GM12878 (cell line): ENCODE measurements around the gene RPL9. TPM values are rescaled to one million over a fixed set of nuclear protein-coding genes. Genes with fewer than 3 reads are reported as not detected.

Experiments used
- ATAC-seq: fragments of 200-7000 bp; cut with Tn5 transposase; 3 replicates; pipeline ENCODE4 v1.9.1; 2020; ENCODE audit warnings: mild to moderate bottlenecking, moderate library complexity
- BruUV-seq: library from RNA; stranded (reverse); fragments of 400-500 nt; replicated peaks from 2 replicates; lab custom pipeline; 2021; lab: Mats Ljungman, UMichigan
- CTCF ChIA-PET: fragments of 300-600 bp; sonication (Branson Sonifier 250); formaldehyde crosslinking; extraction: SDS; loops from one replicate; lab custom pipeline; 2021; ENCODE audit warnings: inconsistent platforms; lab: Yijun Ruan, JAX
- POLR2A ChIA-PET: fragments of 350-600 bp; formaldehyde crosslinking; extraction: SDS; loops from one replicate; lab custom pipeline; 2021; ENCODE audit warnings: inconsistent platforms; lab: Charles Lee
- RAD21 ChIA-PET: fragments of 300-600 bp; sonication (Branson Sonifier 250); formaldehyde crosslinking; loops from one replicate; lab custom pipeline; 2023; ENCODE audit warnings: antibody characterized with exemption; ENCODE audit not compliant: unreplicated experiment; lab: Charles Lee
- SMC1A ChIA-PET: fragments of 300-600 bp; sonication (Branson Sonifier 250); formaldehyde crosslinking; loops from one replicate; lab custom pipeline; 2023; ENCODE audit not compliant: unreplicated experiment, uncharacterized antibody; lab: Charles Lee
- DNase-seq: peaks from one replicate; pipeline ENCODE4 v3.0.0-alpha.2; 2011; ENCODE audit warnings: low read depth, low spot score
- FAIRE-seq: peaks from 3 replicates; lab custom pipeline; 2011; peaks lifted over from hg19 to GRCh38; lab: Jason Lieb, UNC
- H2AFZ ChIP-seq: 2 replicates; pipeline ENCODE4 v1.6.0; 2011; ENCODE audit warnings: low read depth, low read length, control low read depth; ENCODE audit not compliant: control insufficient read depth
- H3K27ac ChIP-seq: 2 replicates; pipeline ENCODE4 v1.5.1; 2011; ENCODE audit warnings: control low read depth; ENCODE audit not compliant: control insufficient read depth, insufficient read depth
- H3K27me3 ChIP-seq, 2 experiments: replicated peaks in 1 of 2; 2 replicates each; pipeline versions ENCODE4 v1.6.0 to v1.6.1; 2011; ENCODE audit warnings: low read length in 1 of 2; ENCODE audit not compliant: control insufficient read depth in 2 of 2, insufficient read depth in 2 of 2
- H3K36me3 ChIP-seq, 2 experiments: 2 replicates each; pipeline ENCODE4 v1.5.1; 2011; ENCODE audit warnings: low read length in 1 of 2; ENCODE audit not compliant: control insufficient read depth in 2 of 2, insufficient read depth in 2 of 2
- H3K4me1 ChIP-seq: 2 replicates; pipeline ENCODE4 v1.6.1; 2011; ENCODE audit warnings: mild to moderate bottlenecking, low read length, moderate library complexity, mixed read lengths; ENCODE audit not compliant: control insufficient read depth, insufficient read depth
- H3K4me2 ChIP-seq: 2 replicates; pipeline ENCODE4 v1.6.0; 2011; ENCODE audit warnings: control low read depth; ENCODE audit not compliant: control insufficient read depth, insufficient read depth
- H3K4me3 ChIP-seq: fragments of 200-600 bp; sonication (generic); 2 replicates; pipeline ENCODE4 v1.5.1; 2016
- H3K79me2 ChIP-seq: 2 replicates; pipeline ENCODE4 v1.6.0; 2011; ENCODE audit warnings: low read length; ENCODE audit not compliant: control insufficient read depth, insufficient read depth
- H3K9ac ChIP-seq: 2 replicates; pipeline ENCODE4 v1.8.0; 2011; ENCODE audit warnings: low read length, control low read depth, mixed read lengths; ENCODE audit not compliant: control insufficient read depth, insufficient read depth
- H3K9me3 ChIP-seq: replicated peaks from 3 replicates; pipeline ENCODE4 v1.5.1; 2011; ENCODE audit warnings: mild to moderate bottlenecking, low read length; ENCODE audit not compliant: control insufficient read depth, insufficient read depth
- H4K20me1 ChIP-seq: 2 replicates; pipeline ENCODE4 v1.6.0; 2011; ENCODE audit not compliant: control insufficient read depth, insufficient read depth
- GABPA ChIP-seq: IDR thresholded peaks from 2 replicates; pipeline ENCODE4 v1.6.1; 2014; ENCODE audit warnings: antibody characterized with exemption, low read depth, mild to moderate bottlenecking, inconsistent platforms
- IKZF1 ChIP-seq: fragments of 450-650 bp; conservative IDR thresholded peaks from 2 replicates; pipeline ENCODE4 v1.6.1; 2017; ENCODE audit warnings: antibody characterized with exemption, mild to moderate bottlenecking
- JUND ChIP-seq: IDR thresholded peaks from 2 replicates; pipeline ENCODE4 v1.6.1; 2012; ENCODE audit warnings: low read depth, mild to moderate bottlenecking, low read length, improper control_type of control experiment, moderate library complexity
- MYC ChIP-seq: IDR thresholded peaks from 2 replicates; pipeline ENCODE4 v1.6.1; 2011; ENCODE audit warnings: mild to moderate bottlenecking, low read length, moderate library complexity, inconsistent platforms; ENCODE audit not compliant: insufficient read depth, insufficient replicate concordance, insufficient read length, severe bottlenecking
- NBN ChIP-seq: fragments of 450-650 bp; IDR thresholded peaks from 2 replicates; pipeline ENCODE4 v1.6.1; 2016
- NFIC ChIP-seq: IDR thresholded peaks from 2 replicates; pipeline ENCODE4 v1.6.1; 2012; ENCODE audit warnings: low read depth, mild to moderate bottlenecking, inconsistent platforms, low read length, moderate library complexity
- PAX8 ChIP-seq: fragments of 450-650 bp; IDR thresholded peaks from 2 replicates; pipeline ENCODE4 v1.6.1; 2017; ENCODE audit warnings: mild to moderate bottlenecking, moderate library complexity
- POLR2AphosphoS2 ChIP-seq: IDR thresholded peaks from 2 replicates; pipeline ENCODE4 v1.6.1; 2011; ENCODE audit warnings: low read depth, mild to moderate bottlenecking, low read length, improper control_type of control experiment, moderate library complexity
- SP1 ChIP-seq: IDR thresholded peaks from one replicate; pipeline ENCODE4 v1.6.1; 2011; ENCODE audit warnings: low read depth, low read length
- TARDBP ChIP-seq: IDR thresholded peaks from 2 replicates; pipeline ENCODE4 v1.6.1; 2016; ENCODE audit warnings: borderline replicate concordance
- TBL1XR1 ChIP-seq: IDR thresholded peaks from 2 replicates; pipeline ENCODE4 v1.6.1; 2012; ENCODE audit warnings: low read depth, low read length, improper control_type of control experiment
- TCF3 ChIP-seq: IDR thresholded peaks from 2 replicates; pipeline ENCODE4 v1.6.1; 2012; ENCODE audit warnings: low read depth, mild to moderate bottlenecking, low read length, borderline replicate concordance; ENCODE audit not compliant: insufficient read depth
- TCF7 ChIP-seq: IDR thresholded peaks from 2 replicates; pipeline ENCODE4 v1.6.1; 2014; ENCODE audit warnings: antibody characterized with exemption, borderline replicate concordance
- ZNF24 ChIP-seq: fragments of 450-650 bp; IDR thresholded peaks from 2 replicates; pipeline ENCODE4 v1.6.1; 2017; ENCODE audit warnings: antibody characterized with exemption, mild to moderate bottlenecking
- ZNF622 ChIP-seq: fragments of 450-650 bp; IDR thresholded peaks from 2 replicates; pipeline ENCODE4 v1.6.1; 2017; ENCODE audit warnings: mild to moderate bottlenecking, inconsistent platforms
- WGBS: methylation state at CpG from one replicate; pipeline ENCODE4 v1.1.6; 2016; ENCODE audit warnings: low lambda C conversion rate; ENCODE audit not compliant: insufficient replicate concordance, insufficient coverage; ENCODE audit errors: missing lambda C conversion rate; 5-methylcytosine and 5-hydroxymethylcytosine counted together
- in situ Hi-C: fragments of 300-500 bp; cut with MboI; formaldehyde crosslinking; loops from 9 replicates; pipeline ENCODE4 v1.14.3; 2018; ENCODE audit warnings: mixed read lengths
- intact Hi-C: fragments of 100-400 bp; cut with micrococcal nuclease; formaldehyde crosslinking; loops from one replicate; pipeline ENCODE4 v1.14.2; 2022; ENCODE audit not compliant: unreplicated experiment
- polyA plus RNA-seq, 11 experiments: library from polyadenylated mRNA; depleted of rRNA in 4 of 11; unstranded in 6 of 11; stranded (reverse) in 5 of 11; fragments of >200 nt; fragmentation: Nextera tagmentation in 4 of 11; fragmentation: Illumina TruSeq in 1 of 11; extraction: Ambion mirVana in 4 of 11; extraction: Trizol in 1 of 11; gene quantifications; 1 replicate in 1 of 11; 2 replicates in 10 of 11; pipeline versions ENCODE4 v1.2.1 to v1.2.3, GENCODE V29; 2011 to 2016; ENCODE audit warnings: inconsistent platforms in 2 of 11, missing spikeins in 2 of 11, low read depth in 1 of 11
- total RNA-seq, 4 experiments: library from RNA; depleted of rRNA in 3 of 4; stranded (reverse); fragments of >200 nt in 3 of 4; fragmentation: Illumina TruSeq in 1 of 4; extraction: Trizol in 1 of 4; gene quantifications; 2 replicates each; pipeline versions ENCODE4 v1.2.1 to v1.2.3, GENCODE V29; 2013 to 2021
- TF ChIP-seq, protein P1 (sequence below): IDR thresholded peaks from 2 replicates; pipeline ENCODE4 v1.6.1; 2012; ENCODE audit warnings: improper control_type of control experiment, low read depth, low read length; ENCODE audit not compliant: insufficient replicate concordance
- TF ChIP-seq, protein P2 (sequence below): fragments of 450-650 bp; IDR thresholded peaks from 2 replicates; pipeline ENCODE4 v1.6.1; 2017; ENCODE audit warnings: mild to moderate bottlenecking, moderate library complexity

The RPL9 gene
- total and polyA plus RNA-seq, 10 of the 15 experiments (the other 5 are each of a cell fraction or from before 2014, with no cell fraction given): 1,006 to 4,767 (median 2,910) TPM

GRCh38 chr4:39484582-39485272, 26.0 kb upstream of the RPL9 start:
- H3K27me3 ChIP-seq: no peaks in the 10 kb centered on the region
- H3K4me2 ChIP-seq: no peak overlapping the region
- H3K9ac ChIP-seq: no peak overlapping the region
- whole genome bisulfite sequencing: 55% methylated on average over 6 of the region's 6 CpGs
- no peaks in the 10 kb centered on the region for H3K9me3 ChIP-seq
- H2AFZ ChIP-seq: no peak overlapping the region
- ChIA-PET CTCF (interaction anchor here (0.9 to 1.6 kb wide), 2 partner anchors 16 to 428 kb away, joined by 3 read pairs; no protein-coding TSS in a partner anchor), SMC1A (no interaction called here), RAD21 (no interaction called here), POLR2A (no interaction called here)
- H4K20me1 ChIP-seq: no peaks in the 10 kb centered on the region
- H3K36me3 ChIP-seq: no peaks in the 10 kb centered on the region
- BruUV-seq: no TSS peak
- no peaks in the 10 kb centered on the region for H3K4me1 ChIP-seq
- DNase-seq (no peak), ATAC-seq (no peak), FAIRE-seq (no peak)
- no peak overlapping the region for H3K4me3 ChIP-seq
- intact Hi-C loops (no loop called here), in situ Hi-C loops (no loop called here)
- H3K79me2 ChIP-seq: no peaks in the 10 kb centered on the region
- no peak overlapping the region for H3K27ac ChIP-seq
- no peak for TF ChIP-seq JUND
- TF ChIP-seq TARDBP: no peak
- TF ChIP-seq, protein P1, sequence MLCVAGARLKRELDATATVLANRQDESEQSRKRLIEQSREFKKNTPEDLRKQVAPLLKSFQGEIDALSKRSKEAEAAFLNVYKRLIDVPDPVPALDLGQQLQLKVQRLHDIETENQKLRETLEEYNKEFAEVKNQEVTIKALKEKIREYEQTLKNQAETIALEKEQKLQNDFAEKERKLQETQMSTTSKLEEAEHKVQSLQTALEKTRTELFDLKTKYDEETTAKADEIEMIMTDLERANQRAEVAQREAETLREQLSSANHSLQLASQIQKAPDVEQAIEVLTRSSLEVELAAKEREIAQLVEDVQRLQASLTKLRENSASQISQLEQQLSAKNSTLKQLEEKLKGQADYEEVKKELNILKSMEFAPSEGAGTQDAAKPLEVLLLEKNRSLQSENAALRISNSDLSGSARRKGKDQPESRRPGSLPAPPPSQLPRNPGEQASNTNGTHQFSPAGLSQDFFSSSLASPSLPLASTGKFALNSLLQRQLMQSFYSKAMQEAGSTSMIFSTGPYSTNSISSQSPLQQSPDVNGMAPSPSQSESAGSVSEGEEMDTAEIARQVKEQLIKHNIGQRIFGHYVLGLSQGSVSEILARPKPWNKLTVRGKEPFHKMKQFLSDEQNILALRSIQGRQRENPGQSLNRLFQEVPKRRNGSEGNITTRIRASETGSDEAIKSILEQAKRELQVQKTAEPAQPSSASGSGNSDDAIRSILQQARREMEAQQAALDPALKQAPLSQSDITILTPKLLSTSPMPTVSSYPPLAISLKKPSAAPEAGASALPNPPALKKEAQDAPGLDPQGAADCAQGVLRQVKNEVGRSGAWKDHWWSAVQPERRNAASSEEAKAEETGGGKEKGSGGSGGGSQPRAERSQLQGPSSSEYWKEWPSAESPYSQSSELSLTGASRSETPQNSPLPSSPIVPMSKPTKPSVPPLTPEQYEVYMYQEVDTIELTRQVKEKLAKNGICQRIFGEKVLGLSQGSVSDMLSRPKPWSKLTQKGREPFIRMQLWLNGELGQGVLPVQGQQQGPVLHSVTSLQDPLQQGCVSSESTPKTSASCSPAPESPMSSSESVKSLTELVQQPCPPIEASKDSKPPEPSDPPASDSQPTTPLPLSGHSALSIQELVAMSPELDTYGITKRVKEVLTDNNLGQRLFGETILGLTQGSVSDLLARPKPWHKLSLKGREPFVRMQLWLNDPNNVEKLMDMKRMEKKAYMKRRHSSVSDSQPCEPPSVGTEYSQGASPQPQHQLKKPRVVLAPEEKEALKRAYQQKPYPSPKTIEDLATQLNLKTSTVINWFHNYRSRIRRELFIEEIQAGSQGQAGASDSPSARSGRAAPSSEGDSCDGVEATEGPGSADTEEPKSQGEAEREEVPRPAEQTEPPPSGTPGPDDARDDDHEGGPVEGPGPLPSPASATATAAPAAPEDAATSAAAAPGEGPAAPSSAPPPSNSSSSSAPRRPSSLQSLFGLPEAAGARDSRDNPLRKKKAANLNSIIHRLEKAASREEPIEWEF: no peak
- no peak for TF ChIP-seq MYC
- TF ChIP-seq ZNF24: no peak
- TF ChIP-seq SP1: no peak
- no peak for TF ChIP-seq ZNF622
- TF ChIP-seq GABPA: no peak
- no peak for TF ChIP-seq PAX8
- no peak for TF ChIP-seq IKZF1
- TF ChIP-seq POLR2AphosphoS2: no peak
- no peak for TF ChIP-seq TCF7
- TF ChIP-seq, protein P2, sequence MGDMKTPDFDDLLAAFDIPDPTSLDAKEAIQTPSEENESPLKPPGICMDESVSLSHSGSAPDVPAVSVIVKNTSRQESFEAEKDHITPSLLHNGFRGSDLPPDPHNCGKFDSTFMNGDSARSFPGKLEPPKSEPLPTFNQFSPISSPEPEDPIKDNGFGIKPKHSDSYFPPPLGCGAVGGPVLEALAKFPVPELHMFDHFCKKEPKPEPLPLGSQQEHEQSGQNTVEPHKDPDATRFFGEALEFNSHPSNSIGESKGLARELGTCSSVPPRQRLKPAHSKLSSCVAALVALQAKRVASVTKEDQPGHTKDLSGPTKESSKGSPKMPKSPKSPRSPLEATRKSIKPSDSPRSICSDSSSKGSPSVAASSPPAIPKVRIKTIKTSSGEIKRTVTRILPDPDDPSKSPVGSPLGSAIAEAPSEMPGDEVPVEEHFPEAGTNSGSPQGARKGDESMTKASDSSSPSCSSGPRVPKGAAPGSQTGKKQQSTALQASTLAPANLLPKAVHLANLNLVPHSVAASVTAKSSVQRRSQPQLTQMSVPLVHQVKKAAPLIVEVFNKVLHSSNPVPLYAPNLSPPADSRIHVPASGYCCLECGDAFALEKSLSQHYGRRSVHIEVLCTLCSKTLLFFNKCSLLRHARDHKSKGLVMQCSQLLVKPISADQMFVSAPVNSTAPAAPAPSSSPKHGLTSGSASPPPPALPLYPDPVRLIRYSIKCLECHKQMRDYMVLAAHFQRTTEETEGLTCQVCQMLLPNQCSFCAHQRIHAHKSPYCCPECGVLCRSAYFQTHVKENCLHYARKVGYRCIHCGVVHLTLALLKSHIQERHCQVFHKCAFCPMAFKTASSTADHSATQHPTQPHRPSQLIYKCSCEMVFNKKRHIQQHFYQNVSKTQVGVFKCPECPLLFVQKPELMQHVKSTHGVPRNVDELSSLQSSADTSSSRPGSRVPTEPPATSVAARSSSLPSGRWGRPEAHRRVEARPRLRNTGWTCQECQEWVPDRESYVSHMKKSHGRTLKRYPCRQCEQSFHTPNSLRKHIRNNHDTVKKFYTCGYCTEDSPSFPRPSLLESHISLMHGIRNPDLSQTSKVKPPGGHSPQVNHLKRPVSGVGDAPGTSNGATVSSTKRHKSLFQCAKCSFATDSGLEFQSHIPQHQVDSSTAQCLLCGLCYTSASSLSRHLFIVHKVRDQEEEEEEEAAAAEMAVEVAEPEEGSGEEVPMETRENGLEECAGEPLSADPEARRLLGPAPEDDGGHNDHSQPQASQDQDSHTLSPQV: no peak
- TF ChIP-seq NFIC: no peak
- TF ChIP-seq TBL1XR1: no peak
- TF ChIP-seq TCF3: no peak
- no peak for TF ChIP-seq NBN
